HG02884 (cell line): ENCODE data around the gene NKX6-1.

Source experiments
- ATAC-seq: cut with Tn5 transposase; IDR thresholded peaks from one replicate; pipeline ENCODE4 v1.9.1; 2021; ENCODE audit warnings: mild to moderate bottlenecking, moderate library complexity; ENCODE audit not compliant: unreplicated experiment

Gene NKX6-1

GRCh38 chr4:84481077-84481859, 17.8 kb downstream of the NKX6-1 start:
- no peak for ATAC-seq

DNA sequence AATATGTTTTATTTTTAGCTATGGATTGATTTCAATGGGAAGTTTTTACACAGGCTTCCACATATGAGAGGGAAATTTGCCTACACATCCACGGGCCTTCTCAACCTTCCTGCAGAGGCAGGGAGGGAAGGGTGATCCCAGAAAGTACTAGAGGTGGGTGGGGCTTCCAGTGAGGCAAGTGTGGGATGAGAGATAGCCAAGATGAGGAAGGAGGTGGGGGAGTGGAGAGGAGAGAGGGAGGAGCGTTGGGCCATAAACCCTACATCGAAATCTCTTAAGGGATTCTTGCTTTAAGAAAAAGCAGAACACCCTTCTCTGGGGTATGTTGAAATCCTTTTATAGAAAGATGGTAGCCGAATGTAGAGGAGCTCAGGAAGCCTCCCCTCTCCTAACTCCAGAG, 19.0 kb downstream of the NKX6-1 start:
- no peak for ATAC-seq

GRCh38 chr4:84479663-84480062, 19.4 kb downstream of the NKX6-1 start:
- no peak for ATAC-seq

DNA sequence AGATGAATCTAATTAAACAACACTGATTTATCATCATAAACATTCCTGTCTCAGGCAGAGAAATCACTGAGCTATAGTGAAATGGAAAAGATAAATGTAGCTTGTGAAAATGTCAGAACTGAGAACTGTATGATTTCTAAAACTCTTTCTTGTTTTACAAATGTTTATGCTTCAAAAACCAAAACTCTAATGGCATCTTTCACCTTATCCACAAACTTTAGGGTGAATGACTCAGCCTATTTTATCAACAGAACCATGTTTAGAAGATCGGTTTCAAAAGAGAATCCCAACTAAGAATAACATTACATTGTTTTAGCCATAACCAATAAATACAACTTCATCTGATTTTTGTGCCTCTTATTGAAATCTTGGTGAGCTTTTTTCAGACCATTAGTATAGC, 21.4 kb downstream of the NKX6-1 start:
- ATAC-seq = no peak

- no peak for ATAC-seq
These were observed 25.0 kb downstream of the NKX6-1 start for GRCh38 chr4:84474107-84474506.

- no peak for ATAC-seq
These were observed 26.9 kb downstream of the NKX6-1 start for GRCh38 chr4:84472154-84472553.

- ATAC-seq = no peak
These were observed 28.8 kb downstream of the NKX6-1 start for GRCh38 chr4:84470204-84470785.

DNA sequence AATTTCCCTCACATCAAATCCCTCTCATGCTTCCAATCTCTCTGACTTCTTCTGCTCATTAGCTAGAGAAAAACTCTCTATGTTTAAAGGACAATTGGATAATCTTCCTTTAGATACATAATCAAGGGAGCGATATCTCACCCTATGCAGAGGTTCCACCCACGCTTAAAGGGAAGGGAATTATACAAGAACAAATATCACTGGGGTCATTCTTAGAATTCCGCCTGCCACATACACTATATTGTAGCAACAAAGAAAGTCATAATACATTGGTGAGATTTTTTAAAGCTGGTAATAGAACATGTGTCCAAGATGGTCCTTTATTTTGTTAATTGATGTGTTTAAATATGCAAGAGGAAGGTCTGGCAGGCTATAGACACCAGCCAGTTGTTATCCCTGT, 31.5 kb downstream of the NKX6-1 start:
- no peak for ATAC-seq

DNA sequence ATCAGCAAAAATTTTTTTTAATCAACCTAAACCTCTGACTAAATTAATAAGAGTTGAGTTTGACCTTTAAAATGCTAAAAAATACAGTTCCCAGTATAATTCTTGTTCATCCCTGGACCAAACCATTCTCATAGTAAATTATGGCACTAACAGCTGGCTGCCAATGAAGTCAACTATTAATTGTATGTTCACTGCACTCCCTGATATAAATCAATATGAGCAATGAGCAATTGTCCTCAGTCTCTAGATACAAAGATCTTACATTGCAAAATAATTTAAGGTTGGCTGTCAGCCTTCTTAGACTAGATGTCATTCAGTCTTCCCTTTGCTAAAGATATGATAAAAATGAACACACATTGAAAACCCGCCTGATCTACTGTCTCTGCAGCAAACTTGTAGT, 39.3 kb downstream of the NKX6-1 start:
- no peak for ATAC-seq

GRCh38 chr4:84456157-84456556, 42.9 kb downstream of the NKX6-1 start:
- no peak for ATAC-seq

DNA sequence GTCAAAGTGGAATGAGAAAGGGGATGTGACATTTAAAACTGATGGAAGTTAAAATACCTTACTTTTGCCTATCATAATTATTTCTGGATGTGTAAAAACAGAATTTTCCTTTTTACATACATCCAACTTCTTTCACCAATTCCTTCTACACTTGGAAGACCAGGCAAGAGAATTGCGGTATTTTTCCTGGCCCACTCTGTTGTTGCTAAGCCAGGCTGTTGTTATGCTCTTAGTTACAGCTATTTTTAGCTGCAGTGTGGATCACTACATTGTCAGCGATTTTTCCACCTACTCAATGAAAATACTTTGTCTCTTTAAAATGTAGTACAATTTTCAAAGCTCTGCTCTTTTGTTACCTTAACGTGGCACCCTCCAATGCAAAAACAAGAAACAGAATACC, 43.4 kb downstream of the NKX6-1 start:
- no peak for ATAC-seq

DNA sequence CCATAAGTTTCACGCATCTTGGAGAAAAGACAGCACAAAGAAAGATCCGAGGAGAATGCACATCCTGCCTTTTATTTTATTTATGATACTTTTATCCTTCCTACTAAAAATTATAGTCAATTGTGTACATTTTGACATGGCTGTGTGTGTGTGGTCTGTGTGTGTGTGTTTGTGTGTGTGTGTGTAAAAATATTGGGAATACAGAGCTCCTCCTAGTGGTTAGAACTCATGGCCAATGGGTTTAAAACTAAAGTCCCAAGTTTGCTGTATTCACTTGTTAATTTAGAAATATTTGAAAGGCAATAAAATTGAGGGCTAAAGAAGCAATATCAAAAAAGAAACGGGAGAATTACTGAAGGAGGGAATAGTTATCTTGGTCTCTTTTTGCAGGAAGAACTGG, 47.5 kb downstream of the NKX6-1 start:
- ATAC-seq = no peak

GRCh38 chr4:84443523-84443922, 55.6 kb downstream of the NKX6-1 start:
- no peak for ATAC-seq

DNA sequence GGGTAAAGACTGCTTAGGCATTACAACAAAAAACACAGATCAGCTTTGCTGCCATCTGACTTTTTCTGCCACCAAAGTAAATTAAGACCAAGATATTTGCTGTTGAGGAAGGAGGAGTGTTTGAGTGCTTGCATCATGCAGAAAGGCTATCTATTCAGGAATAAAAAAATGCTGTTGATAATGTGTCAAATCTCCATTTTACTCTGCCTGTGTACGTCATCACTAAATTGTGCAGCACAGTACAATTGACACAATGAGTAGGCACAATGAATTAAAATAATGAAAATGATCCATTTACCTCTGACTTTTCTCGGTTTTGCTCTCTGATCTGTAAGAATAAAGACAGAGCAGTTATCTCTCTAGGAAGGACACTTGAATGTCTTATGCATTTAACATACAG, 56.3 kb downstream of the NKX6-1 start:
- ATAC-seq = no peak
